Liver (tissue), 9 donors: ENCODE data around the gene FITM1. TPM values are rescaled to one million over a fixed set of nuclear protein-coding genes. Genes with fewer than 3 reads are reported as not detected.
A peak's percentile ranks its signal among the peaks of the same experiment; 100 is the strongest.
"Not testable (repeated sequence)": the region's sequence is repeated elsewhere in the genome, so short reads cannot be mapped to it uniquely, and the experiment has no call there.

ENCODE experiments used
- DNase-seq: peaks from one replicate; pipeline ENCODE4 v3.0.0-alpha.2; 2017; ENCODE audit warnings: low spot score
- H3K27ac ChIP-seq, 2 donors: one replicate each; pipeline ENCODE4 v1.7.0; 2013; ENCODE audit warnings: inconsistent platforms in 2 of 2, low read length in 2 of 2, control low read depth in 1 of 2, low read depth in 1 of 2, mild to moderate bottlenecking in 1 of 2
- H3K27me3 ChIP-seq, 4 donors: one replicate each; pipeline versions ENCODE4 v1.6.1 to v1.7.0; 2013; ENCODE audit warnings: low read length in 3 of 4, inconsistent platforms in 1 of 4, mild to moderate bottlenecking in 1 of 4, moderate library complexity in 1 of 4; ENCODE audit not compliant: control insufficient read depth in 4 of 4, insufficient read depth in 4 of 4
- H3K36me3 ChIP-seq, 4 donors: one replicate each; pipeline versions ENCODE4 v1.6.1 to v1.7.0; 2013; ENCODE audit warnings: low read length in 3 of 4, mild to moderate bottlenecking in 3 of 4, low read depth in 1 of 4, moderate library complexity in 1 of 4; ENCODE audit not compliant: control insufficient read depth in 4 of 4, insufficient read depth in 3 of 4
- H3K4me1 ChIP-seq, 4 donors: one replicate each; pipeline versions ENCODE4 v1.6.1 to v1.7.0; 2013; ENCODE audit warnings: low read length in 3 of 4, mild to moderate bottlenecking in 3 of 4, moderate library complexity in 1 of 4; ENCODE audit not compliant: control insufficient read depth in 4 of 4, insufficient read depth in 4 of 4
- H3K4me3 ChIP-seq, 3 donors: one replicate each; pipeline versions ENCODE4 v1.6.1 to v1.7.0; 2013; ENCODE audit warnings: low read length in 3 of 3, control low read depth in 1 of 3, low read depth in 1 of 3, mild to moderate bottlenecking in 1 of 3
- H3K9ac ChIP-seq, 2 donors: one replicate each; pipeline ENCODE4 v1.7.0; 2013; ENCODE audit warnings: low read length in 2 of 2, mild to moderate bottlenecking in 2 of 2, moderate library complexity in 2 of 2, control low read depth in 1 of 2, low read depth in 1 of 2
- H3K9me3 ChIP-seq, 4 donors: one replicate each; pipeline versions ENCODE4 v1.6.1 to v1.7.0; 2013; ENCODE audit warnings: low read length in 3 of 4; ENCODE audit not compliant: control insufficient read depth in 4 of 4
- EGR1 ChIP-seq, 2 donors: IDR thresholded peaks; 2 replicates each; pipeline ENCODE4 v1.6.1; 2016 to 2018; ENCODE audit warnings: antibody characterized with exemption in 2 of 2, low read depth in 2 of 2
- FOXA1 ChIP-seq: IDR thresholded peaks from 2 replicates; pipeline ENCODE4 v1.6.1; 2016; ENCODE audit warnings: antibody characterized with exemption
- FOXA2 ChIP-seq: IDR thresholded peaks from 2 replicates; pipeline ENCODE4 v1.6.1; 2016; ENCODE audit warnings: antibody characterized with exemption
- GABPA ChIP-seq, 2 donors: IDR thresholded peaks in 1 of 2; conservative IDR thresholded peaks in 1 of 2; 2 replicates each; pipeline ENCODE4 v1.6.1; 2016; ENCODE audit warnings: antibody characterized with exemption in 2 of 2, mild to moderate bottlenecking in 1 of 2, moderate library complexity in 1 of 2
- HNF4A ChIP-seq, 2 donors: conservative IDR thresholded peaks; 2 replicates each; pipeline ENCODE4 v1.6.1; 2016; ENCODE audit warnings: antibody characterized with exemption in 2 of 2, mild to moderate bottlenecking in 2 of 2
- HNF4G ChIP-seq: IDR thresholded peaks from 2 replicates; pipeline ENCODE4 v1.6.1; 2016; ENCODE audit warnings: antibody characterized with exemption
- JUND ChIP-seq, 2 donors: IDR thresholded peaks; 2 replicates each; pipeline ENCODE4 v1.6.1; 2016; ENCODE audit warnings: antibody characterized with exemption in 2 of 2
- RXRA ChIP-seq, 2 donors: IDR thresholded peaks; 2 replicates each; pipeline ENCODE4 v1.6.1; 2017 to 2018; ENCODE audit warnings: antibody characterized with exemption in 2 of 2, mild to moderate bottlenecking in 1 of 2
- SP1 ChIP-seq: IDR thresholded peaks from 2 replicates; pipeline ENCODE4 v1.6.1; 2018; ENCODE audit warnings: antibody characterized with exemption, mild to moderate bottlenecking
- TAF1 ChIP-seq: conservative IDR thresholded peaks from 2 replicates; pipeline ENCODE4 v1.6.1; 2016; ENCODE audit warnings: antibody characterized with exemption, mild to moderate bottlenecking
- WGBS: extraction: QIAGEN DNeasy Blood & Tissue Kit; methylation state at CpG from one replicate; pipeline ENCODE4 v1.1.7; 2013; 5-methylcytosine and 5-hydroxymethylcytosine counted together
- polyA plus RNA-seq, 2 donors: library from polyadenylated mRNA; stranded (reverse) in 1 of 2; unstranded in 1 of 2; fragments of 200-250 nt in 1 of 2; fragments of >200 nt in 1 of 2; fragmentation: Nextera tagmentation in 1 of 2; extraction: Ambion mirVana in 1 of 2; gene quantifications; one replicate each; pipeline versions ENCODE4 v1.2.1 to v1.2.3, GENCODE V29; 2013 to 2015
- total RNA-seq, 2 donors: library from RNA; depleted of rRNA; stranded (reverse); fragments of >200 nt; gene quantifications; one replicate each; pipeline ENCODE4 v1.2.3, GENCODE V29; 2014
- TF ChIP-seq, protein P1 (sequence below): fragments of 150-350 bp; IDR thresholded peaks from 2 replicates; pipeline ENCODE4 v1.5.1; 2017; ENCODE audit warnings: improper control_type of control experiment, low read depth, low read length; ENCODE audit not compliant: missing input control
- TF ChIP-seq, protein P2 (sequence below): IDR thresholded peaks from 2 replicates; pipeline ENCODE4 v1.6.1; 2016; ENCODE audit warnings: antibody characterized with exemption
- TF ChIP-seq, protein P3 (sequence below): IDR thresholded peaks from 2 replicates; pipeline ENCODE4 v1.6.1; 2016; ENCODE audit warnings: antibody characterized with exemption
- TF ChIP-seq, protein P4 (sequence below): IDR thresholded peaks from 2 replicates; pipeline ENCODE4 v1.6.1; 2016; ENCODE audit warnings: antibody characterized with exemption
- donor health status: healthy.
- donor health status: healthy.
- donor health status: healthy.
- donor health status: healthy.
- donor health status: healthy.

FITM1 gene
- total and polyA plus RNA-seq, 4 donors = 1.7 to 16.1 (median 9.1) TPM

DNA sequence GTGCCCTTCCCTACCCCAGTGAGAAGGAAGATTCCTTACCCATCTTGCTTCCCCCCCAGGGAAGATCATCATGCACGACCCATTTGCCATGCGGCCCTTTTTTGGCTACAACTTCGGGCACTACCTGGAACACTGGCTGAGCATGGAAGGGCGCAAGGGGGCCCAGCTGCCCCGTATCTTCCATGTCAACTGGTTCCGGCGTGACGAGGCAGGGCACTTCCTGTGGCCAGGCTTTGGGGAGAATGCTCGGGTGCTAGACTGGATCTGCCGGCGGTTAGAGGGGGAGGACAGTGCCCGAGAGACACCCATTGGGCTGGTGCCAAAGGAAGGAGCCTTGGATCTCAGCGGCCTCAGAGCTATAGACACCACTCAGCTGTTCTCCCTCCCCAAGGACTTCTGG, 27.0 kb upstream of the FITM1 start:
- no peak for DNase-seq
- Histone ChIP-seq H3K9ac (no peak overlapping the region), H3K27me3 (no peaks in the 10 kb centered on the region), H3K4me3 (no peak overlapping the region), H3K9me3 (no peaks in the 10 kb centered on the region), H3K4me1 (peaks cover 2 to 84% (median 57%) of the 10 kb centered on the region in 4 donors), H3K27ac (no peak overlapping the region), H3K36me3 (peaks cover 6 to 38% (median 19%) of the 10 kb centered on the region in 4 donors)
- 83% methylated on average over 13 of the region's 13 CpGs for WGBS
- TF ChIP-seq HNF4G (no peak), RXRA (IDR thresholded peaks at IDR 0.05) (no peak), FOXA2 (no peak), EGR1 (IDR thresholded peaks at IDR 0.05; ENCODE audit: low read depth in 2 of 2) (no peak), SP1 (no peak)
- TF ChIP-seq, protein P1, sequence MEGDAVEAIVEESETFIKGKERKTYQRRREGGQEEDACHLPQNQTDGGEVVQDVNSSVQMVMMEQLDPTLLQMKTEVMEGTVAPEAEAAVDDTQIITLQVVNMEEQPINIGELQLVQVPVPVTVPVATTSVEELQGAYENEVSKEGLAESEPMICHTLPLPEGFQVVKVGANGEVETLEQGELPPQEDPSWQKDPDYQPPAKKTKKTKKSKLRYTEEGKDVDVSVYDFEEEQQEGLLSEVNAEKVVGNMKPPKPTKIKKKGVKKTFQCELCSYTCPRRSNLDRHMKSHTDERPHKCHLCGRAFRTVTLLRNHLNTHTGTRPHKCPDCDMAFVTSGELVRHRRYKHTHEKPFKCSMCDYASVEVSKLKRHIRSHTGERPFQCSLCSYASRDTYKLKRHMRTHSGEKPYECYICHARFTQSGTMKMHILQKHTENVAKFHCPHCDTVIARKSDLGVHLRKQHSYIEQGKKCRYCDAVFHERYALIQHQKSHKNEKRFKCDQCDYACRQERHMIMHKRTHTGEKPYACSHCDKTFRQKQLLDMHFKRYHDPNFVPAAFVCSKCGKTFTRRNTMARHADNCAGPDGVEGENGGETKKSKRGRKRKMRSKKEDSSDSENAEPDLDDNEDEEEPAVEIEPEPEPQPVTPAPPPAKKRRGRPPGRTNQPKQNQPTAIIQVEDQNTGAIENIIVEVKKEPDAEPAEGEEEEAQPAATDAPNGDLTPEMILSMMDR = no peak
- TF ChIP-seq, protein P2, sequence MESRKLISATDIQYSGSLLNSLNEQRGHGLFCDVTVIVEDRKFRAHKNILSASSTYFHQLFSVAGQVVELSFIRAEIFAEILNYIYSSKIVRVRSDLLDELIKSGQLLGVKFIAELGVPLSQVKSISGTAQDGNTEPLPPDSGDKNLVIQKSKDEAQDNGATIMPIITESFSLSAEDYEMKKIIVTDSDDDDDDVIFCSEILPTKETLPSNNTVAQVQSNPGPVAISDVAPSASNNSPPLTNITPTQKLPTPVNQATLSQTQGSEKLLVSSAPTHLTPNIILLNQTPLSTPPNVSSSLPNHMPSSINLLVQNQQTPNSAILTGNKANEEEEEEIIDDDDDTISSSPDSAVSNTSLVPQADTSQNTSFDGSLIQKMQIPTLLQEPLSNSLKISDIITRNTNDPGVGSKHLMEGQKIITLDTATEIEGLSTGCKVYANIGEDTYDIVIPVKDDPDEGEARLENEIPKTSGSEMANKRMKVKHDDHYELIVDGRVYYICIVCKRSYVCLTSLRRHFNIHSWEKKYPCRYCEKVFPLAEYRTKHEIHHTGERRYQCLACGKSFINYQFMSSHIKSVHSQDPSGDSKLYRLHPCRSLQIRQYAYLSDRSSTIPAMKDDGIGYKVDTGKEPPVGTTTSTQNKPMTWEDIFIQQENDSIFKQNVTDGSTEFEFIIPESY = no peak

DNA sequence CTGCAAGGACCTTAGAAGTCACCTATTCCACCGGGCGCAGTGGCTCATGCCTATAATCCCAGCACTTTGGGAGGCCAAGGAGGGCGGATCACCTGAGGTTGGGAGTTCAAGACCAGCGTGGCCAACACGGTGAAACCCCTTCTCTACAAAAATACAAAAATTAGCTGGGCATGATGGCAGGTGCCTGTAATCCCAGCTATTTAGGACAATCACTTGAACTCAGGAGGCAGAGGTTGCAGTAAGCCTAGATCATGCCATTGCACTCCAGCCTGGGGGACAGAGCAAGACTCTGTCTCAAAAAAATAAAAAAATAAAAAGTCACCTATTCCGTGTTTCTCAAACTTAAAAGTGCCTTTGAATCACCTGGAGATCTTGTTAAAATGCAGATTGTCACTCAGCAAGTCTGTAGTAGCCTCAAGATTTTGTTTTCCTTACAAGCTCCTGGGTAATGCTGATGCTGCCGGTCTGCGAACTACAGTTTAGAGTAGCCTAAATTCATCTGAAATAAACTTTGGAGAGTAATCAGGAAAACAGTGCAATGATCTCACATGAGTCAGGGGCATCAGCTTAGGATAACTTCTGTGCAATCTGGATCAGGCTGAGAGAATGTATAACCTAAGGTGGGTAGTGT, 24.7 kb upstream of the FITM1 start:
- H3K27me3 ChIP-seq, DNase-seq, H3K9me3 ChIP-seq, H3K4me3 ChIP-seq, H3K9ac ChIP-seq: not testable (repeated sequence)
- Histone ChIP-seq H3K36me3 (peaks cover under 1 to 25% (median 5%) of the 10 kb centered on the region in 4 donors), H3K4me1 (peaks cover 4 to 76% (median 51%) of the 10 kb centered on the region in 4 donors), H3K27ac (peak overlapping the region; percentile 16 to 53)
- WGBS = 69% methylated on average over 8 of the region's 8 CpGs

DNA sequence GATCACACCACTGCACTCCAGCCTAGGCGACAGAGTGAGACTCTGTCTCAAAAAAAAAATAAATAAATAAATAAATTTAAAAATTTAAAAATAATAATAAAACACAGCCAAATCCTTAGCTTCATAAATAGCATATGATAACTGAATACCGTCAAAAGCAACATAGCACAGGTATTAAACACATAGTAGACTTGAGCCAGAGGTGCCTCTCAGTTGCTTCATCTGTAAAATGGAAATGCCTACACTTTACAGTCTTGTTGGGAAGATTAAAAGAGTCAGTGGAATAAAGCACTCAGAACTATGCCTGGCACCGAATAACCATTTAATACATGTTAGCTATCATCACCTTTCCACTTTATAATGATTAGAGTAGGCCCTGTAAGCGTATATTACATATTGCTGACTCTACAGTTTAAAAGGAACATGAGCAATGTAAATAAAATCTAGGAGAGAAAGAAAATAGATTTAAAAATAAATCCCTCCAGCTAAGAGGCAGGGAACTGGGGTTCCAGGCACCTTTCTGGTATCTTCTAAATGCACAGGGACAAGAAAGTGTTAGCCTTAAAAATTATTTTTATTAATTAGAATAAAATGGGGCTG, 23.7 kb upstream of the FITM1 start:
- H3K27ac ChIP-seq = no peak overlapping the region
- TF ChIP-seq JUND (IDR thresholded peaks at IDR 0.05) (no peak), RXRA (IDR thresholded peaks at IDR 0.05) (no peak), TAF1 (no peak), GABPA (IDR thresholded peaks at IDR 0.05 in 1 of 2, conservative IDR thresholded peaks at IDR 0.05 in 1 of 2) (no peak), FOXA1 (no peak), HNF4G (no peak), HNF4A (conservative IDR thresholded peaks at IDR 0.05) (no peak), SP1 (no peak)
- TF ChIP-seq, protein P1 = no peak
- TF ChIP-seq, protein P3, sequence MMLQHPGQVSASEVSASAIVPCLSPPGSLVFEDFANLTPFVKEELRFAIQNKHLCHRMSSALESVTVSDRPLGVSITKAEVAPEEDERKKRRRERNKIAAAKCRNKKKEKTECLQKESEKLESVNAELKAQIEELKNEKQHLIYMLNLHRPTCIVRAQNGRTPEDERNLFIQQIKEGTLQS = no peak
- TF ChIP-seq, protein P4, sequence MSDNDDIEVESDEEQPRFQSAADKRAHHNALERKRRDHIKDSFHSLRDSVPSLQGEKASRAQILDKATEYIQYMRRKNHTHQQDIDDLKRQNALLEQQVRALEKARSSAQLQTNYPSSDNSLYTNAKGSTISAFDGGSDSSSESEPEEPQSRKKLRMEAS = no peak
- DNase-seq = no peak
- H3K27me3 ChIP-seq = no peaks in the 10 kb centered on the region
- WGBS = 60% methylated on average over 4 of the region's 4 CpGs
- no peak overlapping the region for H3K9ac ChIP-seq
- peaks cover 4 to 71% (median 52%) of the 10 kb centered on the region in 4 donors for H3K4me1 ChIP-seq
- no peaks in the 10 kb centered on the region for H3K9me3 ChIP-seq
- H3K36me3 ChIP-seq = peaks cover 0 to 19% (median 5%) of the 10 kb centered on the region in 4 donors
- no peak overlapping the region for H3K4me3 ChIP-seq
